Esophagus squamous epithelium (tissue), 5 donors: Measurements from ENCODE around the gene PBX3. TPM values are rescaled to one million over a fixed set of nuclear protein-coding genes. Genes with fewer than 3 reads are reported as not detected.

Experiments used
- DNase-seq: peaks from one replicate; lab custom pipeline; 2025; lab: John Stamatoyannopoulos, UW
- H3K27ac ChIP-seq, 4 donors: fragments of 200-600 bp; sonication (generic); one replicate each; pipeline ENCODE4 v1.5.1; 2016 to 2019; ENCODE audit warnings: mild to moderate bottlenecking in 1 of 4
- H3K27me3 ChIP-seq, 4 donors: fragments of 200-600 bp; sonication (generic); 1 replicate in 3 of 4; 2 replicates in 1 of 4; pipeline versions ENCODE4 v1.5.1 to v1.6.0; 2017 to 2021; ENCODE audit warnings: antibody characterized with exemption in 1 of 4
- H3K36me3 ChIP-seq, 3 donors: fragments of 200-600 bp; sonication (generic); one replicate each; pipeline ENCODE4 v1.5.1; 2016 to 2019
- H3K4me1 ChIP-seq, 3 donors: fragments of 200-600 bp; sonication (generic); one replicate each; pipeline ENCODE4 v1.5.1; 2017 to 2019
- H3K4me3 ChIP-seq, 4 donors: fragments of 200-600 bp; sonication (generic); 1 replicate in 3 of 4; 2 replicates in 1 of 4; pipeline ENCODE4 v1.5.1; 2016 to 2019; ENCODE audit warnings: mild to moderate bottlenecking in 2 of 4, moderate library complexity in 1 of 4
- H3K9me3 ChIP-seq, 3 donors: fragments of 200-600 bp; sonication (generic); one replicate each; pipeline ENCODE4 v1.5.1; 2016 to 2019
- POLR2A ChIP-seq, 4 donors: fragments of 450-650 bp; IDR thresholded peaks; one replicate each; pipeline ENCODE4 v1.6.1; 2017; ENCODE audit warnings: antibody characterized with exemption in 4 of 4, mild to moderate bottlenecking in 4 of 4, moderate library complexity in 3 of 4
- WGBS, 2 donors: methylation state at CpG; one replicate each; pipeline ENCODE4 v1.1.5; 2018; 5-methylcytosine and 5-hydroxymethylcytosine counted together
- intact Hi-C: fragments of 100-400 bp; cut with DNase I; formaldehyde crosslinking; loops from one replicate; pipeline ENCODE4 v1.15.0; 2022
- total RNA-seq, 4 donors: library from RNA; depleted of rRNA; stranded (reverse); fragments of >200 nt; gene quantifications; one replicate each; pipeline ENCODE4 v1.1.0, GENCODE V29; 2016
- TF ChIP-seq, protein P1 (sequence below), 6 experiments: fragments of 450-650 bp in 4 of 6; fragments of 200-600 bp in 2 of 6; sonication (generic) in 2 of 6; IDR thresholded peaks; one replicate each; pipeline ENCODE4 v1.5.1; 2016 to 2019; ENCODE audit warnings: antibody characterized with exemption in 6 of 6, mild to moderate bottlenecking in 4 of 6, moderate library complexity in 4 of 6
- donor health status: DM: yes; HTN: yes; CAD: no.

Gene PBX3
- total RNA-seq, 4 donors from 2014 or later = 10.2 to 27.1 (median 12.7) TPM

GRCh38 chr9:125752070-125752628, 5.0 kb downstream of the PBX3 start:
- H3K27me3 ChIP-seq = no peaks in the 10 kb centered on the region
- H3K27ac ChIP-seq = peak overlapping the region in 2 of 4 donors; percentile 28 to 96
- no peaks in the 10 kb centered on the region for H3K9me3 ChIP-seq
- H3K36me3 ChIP-seq = no peaks in the 10 kb centered on the region
- peaks cover 3 to 76% (median 17%) of the 10 kb centered on the region in 3 donors for H3K4me1 ChIP-seq
- TF ChIP-seq POLR2A (IDR thresholded peaks at IDR 0.05) = no peak
- TF ChIP-seq, protein P1, sequence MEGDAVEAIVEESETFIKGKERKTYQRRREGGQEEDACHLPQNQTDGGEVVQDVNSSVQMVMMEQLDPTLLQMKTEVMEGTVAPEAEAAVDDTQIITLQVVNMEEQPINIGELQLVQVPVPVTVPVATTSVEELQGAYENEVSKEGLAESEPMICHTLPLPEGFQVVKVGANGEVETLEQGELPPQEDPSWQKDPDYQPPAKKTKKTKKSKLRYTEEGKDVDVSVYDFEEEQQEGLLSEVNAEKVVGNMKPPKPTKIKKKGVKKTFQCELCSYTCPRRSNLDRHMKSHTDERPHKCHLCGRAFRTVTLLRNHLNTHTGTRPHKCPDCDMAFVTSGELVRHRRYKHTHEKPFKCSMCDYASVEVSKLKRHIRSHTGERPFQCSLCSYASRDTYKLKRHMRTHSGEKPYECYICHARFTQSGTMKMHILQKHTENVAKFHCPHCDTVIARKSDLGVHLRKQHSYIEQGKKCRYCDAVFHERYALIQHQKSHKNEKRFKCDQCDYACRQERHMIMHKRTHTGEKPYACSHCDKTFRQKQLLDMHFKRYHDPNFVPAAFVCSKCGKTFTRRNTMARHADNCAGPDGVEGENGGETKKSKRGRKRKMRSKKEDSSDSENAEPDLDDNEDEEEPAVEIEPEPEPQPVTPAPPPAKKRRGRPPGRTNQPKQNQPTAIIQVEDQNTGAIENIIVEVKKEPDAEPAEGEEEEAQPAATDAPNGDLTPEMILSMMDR (IDR thresholded peaks at IDR 0.05) = no peak
- no peak for DNase-seq
- H3K4me3 ChIP-seq = no peak overlapping the region
- intact Hi-C loops = no loop called here
- 70 to 93% methylated on average over 3 of the region's 3 CpGs for WGBS, 2 donors

- no peaks in the 10 kb centered on the region for H3K27me3 ChIP-seq
- WGBS, 2 donors = 64 to 70% methylated on average over 2 of the region's 2 CpGs
- no peak overlapping the region for H3K4me3 ChIP-seq
- intact Hi-C loops = no loop called here
- H3K9me3 ChIP-seq = no peaks in the 10 kb centered on the region
- no peak for DNase-seq
- H3K27ac ChIP-seq = no peak overlapping the region
- H3K4me1 ChIP-seq = peaks cover 6 to 67% (median 19%) of the 10 kb centered on the region in 3 donors
- no peak for TF ChIP-seq POLR2A (IDR thresholded peaks at IDR 0.05)
- TF ChIP-seq, protein P1 (IDR thresholded peaks at IDR 0.05) = no peak
- H3K36me3 ChIP-seq = no peaks in the 10 kb centered on the region
Observed at GRCh38 chr9:125754096-125754495, 6.9 kb downstream of the PBX3 start.

DNA sequence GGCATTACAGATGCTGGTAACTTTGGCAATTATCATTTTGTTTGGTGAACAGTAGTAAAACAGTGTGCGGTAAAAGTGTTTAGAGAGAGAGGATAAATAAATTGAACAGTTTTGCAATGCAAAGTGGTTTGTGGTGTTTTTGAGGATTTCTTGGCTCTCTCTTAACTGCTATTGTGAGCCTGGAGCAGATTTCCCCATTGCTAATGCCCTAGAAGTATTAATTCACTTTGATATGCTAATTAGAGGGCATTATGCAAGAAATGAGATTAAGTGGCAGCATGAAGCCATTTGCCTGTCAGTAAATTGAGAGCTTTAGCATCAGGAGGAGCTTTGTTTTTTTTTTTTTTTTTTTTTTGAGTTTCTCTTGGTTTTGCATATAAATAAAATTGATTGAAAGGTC, 8.2 kb downstream of the PBX3 start:
- Histone ChIP-seq H3K36me3 (no peaks in the 10 kb centered on the region), H3K27ac (no peak overlapping the region)

DNA sequence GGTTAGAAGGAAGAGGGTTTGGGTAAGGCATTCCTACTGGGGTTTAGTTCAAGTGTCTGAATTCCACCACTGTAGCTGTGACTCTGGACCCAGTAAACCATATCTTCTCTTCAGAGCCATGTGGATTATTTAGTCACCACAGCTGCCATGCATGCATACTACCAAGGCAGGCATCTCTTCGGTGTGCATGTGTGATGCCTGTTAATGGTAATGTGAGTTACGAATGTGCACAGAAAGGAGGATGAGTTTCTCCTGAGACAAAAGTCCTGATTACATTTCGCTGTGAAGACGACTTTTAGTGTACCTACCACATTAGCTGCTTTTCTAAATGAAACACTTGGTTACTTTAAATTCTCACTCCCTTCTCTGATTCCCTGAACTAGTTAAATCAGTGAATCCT, 9.3 kb downstream of the PBX3 start:
- WGBS, 2 donors = 89 to 93% methylated on average over 4 of the region's 4 CpGs
- no peaks in the 10 kb centered on the region for H3K9me3 ChIP-seq
- H3K27ac ChIP-seq = no peak overlapping the region
- intact Hi-C loops = no loop called here
- peaks cover 4 to 47% (median 7%) of the 10 kb centered on the region in 3 donors for H3K4me1 ChIP-seq
- DNase-seq = no peak
- no peaks in the 10 kb centered on the region for H3K27me3 ChIP-seq
- no peak for TF ChIP-seq POLR2A (IDR thresholded peaks at IDR 0.05)
- TF ChIP-seq, protein P1 (IDR thresholded peaks at IDR 0.05) = no peak
- H3K36me3 ChIP-seq = no peaks in the 10 kb centered on the region
- H3K4me3 ChIP-seq = no peak overlapping the region

More for the DNA sequence above, 8.2 kb downstream of the PBX3 start:
- H3K4me1 ChIP-seq = peaks cover 7 to 54% (median 12%) of the 10 kb centered on the region in 3 donors
- DNase-seq = no peak
- no peaks in the 10 kb centered on the region for H3K27me3 ChIP-seq
- H3K4me3 ChIP-seq = no peak overlapping the region
- intact Hi-C loops = no loop called here
- WGBS, 2 donors = 61 to 62% methylated on average over 1 of the region's 1 CpG
- TF ChIP-seq, protein P1 (IDR thresholded peaks at IDR 0.05) = no peak
- H3K9me3 ChIP-seq = no peaks in the 10 kb centered on the region

GRCh38 chr9:125757834-125758233, 10.7 kb downstream of the PBX3 start:
- 81 to 83% methylated on average over 1 of the region's 1 CpG for WGBS, 2 donors
- no peaks in the 10 kb centered on the region for H3K27me3 ChIP-seq
- no peak for DNase-seq
- H3K36me3 ChIP-seq = no peaks in the 10 kb centered on the region
- no peaks in the 10 kb centered on the region for H3K9me3 ChIP-seq
- H3K27ac ChIP-seq = no peak overlapping the region
- no peak for TF ChIP-seq POLR2A (IDR thresholded peaks at IDR 0.05)
- TF ChIP-seq, protein P1 (IDR thresholded peaks at IDR 0.05) = no peak
- peaks cover 4 to 46% (median 7%) of the 10 kb centered on the region in 3 donors for H3K4me1 ChIP-seq
- intact Hi-C loops = no loop called here
- no peak overlapping the region for H3K4me3 ChIP-seq
